Middle frontal gyrus (tissue), 1 donor: ENCODE data around the gene ID1.
"Not testable (repeated sequence)": the region's sequence is repeated elsewhere in the genome, so short reads cannot be mapped to it uniquely, and the experiment has no call there.

ENCODE experiments used
- DNase-seq: peaks from one replicate; pipeline ENCODE4 v3.0.0-alpha.2; 2015; ENCODE audit warnings: low spot score; ENCODE audit errors: extremely low spot score

The ID1 gene

DNA sequence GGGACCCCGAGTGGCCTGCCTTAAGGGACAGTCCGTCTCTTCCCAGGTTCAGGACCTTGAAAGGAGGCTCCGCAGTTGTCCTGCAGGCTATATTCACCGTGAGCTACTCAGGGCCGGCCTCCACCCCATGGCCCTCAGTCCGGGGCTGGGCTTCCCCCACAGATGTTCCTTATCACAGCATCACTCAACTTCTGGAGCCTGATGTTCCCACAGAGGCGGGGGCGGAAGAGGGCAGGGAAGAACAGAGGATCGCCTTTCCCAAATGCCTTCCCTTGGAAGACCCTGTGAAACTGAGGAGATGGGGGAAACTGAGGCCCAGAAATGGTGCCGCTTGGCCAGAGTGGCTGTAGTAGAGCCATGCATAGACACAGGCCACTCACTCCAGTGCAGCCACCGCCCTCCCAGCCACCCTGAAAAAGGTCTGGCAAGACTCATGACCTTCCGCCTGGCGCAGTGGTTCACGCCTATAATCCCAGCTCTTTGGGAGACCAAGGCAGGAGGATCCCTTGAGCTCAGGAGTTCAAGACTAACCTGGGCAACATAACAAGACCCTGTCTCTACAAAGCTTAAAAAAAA is 28.3 kb downstream of the ID1 start:
- DNase-seq, result no peak

DNA sequence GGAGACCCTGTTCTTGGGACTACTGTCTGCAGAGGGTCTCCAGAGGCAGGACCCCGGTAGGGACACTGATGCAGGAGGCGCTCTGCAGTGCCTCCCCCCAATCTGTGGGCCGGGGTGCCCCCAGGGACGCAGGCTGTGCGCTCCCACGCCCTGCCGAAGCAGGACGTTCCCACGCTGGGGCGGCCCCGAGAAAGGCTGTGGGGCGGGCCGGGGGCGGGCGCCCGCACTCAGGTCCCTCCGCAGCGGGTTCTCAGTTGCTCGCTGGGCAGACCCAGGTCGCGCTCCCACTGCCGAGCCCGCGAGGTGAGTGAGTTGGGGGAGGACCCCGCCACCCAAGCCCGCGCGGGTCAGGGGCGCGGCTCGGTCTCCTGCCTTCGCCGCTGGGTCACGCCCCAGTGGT is 32.6 kb downstream of the ID1 start, which contains the start of gene COX4I2:
TSS of gene COX4I2 (plus strand) at position 253 of the 400 bp plus-strand sequence. CDS start 1,106 bp downstream, outside the sequence.
- no peak for DNase-seq

DNA sequence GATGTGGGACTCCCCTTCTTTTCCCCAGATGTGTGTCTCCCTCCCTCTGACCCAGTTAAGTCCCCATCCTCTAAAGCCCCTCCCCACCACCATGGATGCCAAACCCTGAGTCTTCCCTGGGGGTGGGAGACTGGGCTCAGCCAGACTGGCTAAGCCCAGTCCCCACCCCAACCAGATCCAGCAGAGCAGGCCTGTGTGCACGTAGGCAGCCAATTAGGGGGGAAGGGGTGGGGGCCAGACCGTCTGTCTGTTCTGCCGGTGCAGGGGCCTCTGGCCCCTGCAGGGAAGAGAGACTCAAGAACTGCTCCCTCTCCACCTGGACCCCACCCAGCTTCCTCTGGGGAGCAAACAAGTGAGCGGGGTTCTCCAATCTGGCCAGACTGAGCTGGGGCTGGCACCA is 33.2 kb downstream of the ID1 start:
- no peak for DNase-seq

DNA sequence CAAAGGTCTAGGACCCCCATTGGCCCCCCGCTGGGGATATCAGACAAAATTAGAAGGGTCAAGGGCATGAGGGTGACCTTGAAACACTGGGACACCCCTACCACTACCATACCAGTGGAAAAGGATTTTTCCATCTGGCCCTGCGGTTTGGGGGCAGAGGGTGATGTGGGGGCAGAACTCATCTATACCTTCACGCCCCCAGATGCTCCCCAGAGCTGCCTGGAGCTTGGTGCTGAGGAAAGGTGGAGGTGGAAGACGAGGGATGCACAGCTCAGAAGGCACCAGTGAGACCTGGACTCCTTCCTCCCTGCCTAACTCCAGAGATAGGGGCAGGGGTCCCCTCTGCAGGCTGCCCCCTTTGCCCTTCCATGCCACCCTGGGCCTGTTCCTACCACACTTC is 33.7 kb downstream of the ID1 start:
- no peak for DNase-seq

DNA sequence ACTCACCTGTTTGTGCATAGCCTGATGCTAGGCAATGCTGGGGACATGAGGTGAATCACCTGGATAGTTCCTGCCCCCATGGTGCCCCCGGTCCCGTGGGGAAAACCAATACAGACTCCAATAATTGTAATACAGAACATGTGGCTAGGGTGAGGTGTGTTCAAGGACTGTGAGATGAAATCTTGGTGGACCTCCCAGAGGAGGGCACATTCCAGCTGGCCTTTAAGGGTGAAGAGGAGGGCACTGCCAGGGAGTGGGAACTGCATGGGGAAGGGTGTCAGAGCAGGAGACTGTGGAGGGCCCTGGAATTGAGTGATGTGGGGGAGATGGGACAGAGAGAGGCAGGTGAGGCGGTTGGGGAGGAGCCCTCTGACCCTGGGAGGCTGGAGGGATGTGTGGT is 35.2 kb downstream of the ID1 start:
- no peak for DNase-seq

DNA sequence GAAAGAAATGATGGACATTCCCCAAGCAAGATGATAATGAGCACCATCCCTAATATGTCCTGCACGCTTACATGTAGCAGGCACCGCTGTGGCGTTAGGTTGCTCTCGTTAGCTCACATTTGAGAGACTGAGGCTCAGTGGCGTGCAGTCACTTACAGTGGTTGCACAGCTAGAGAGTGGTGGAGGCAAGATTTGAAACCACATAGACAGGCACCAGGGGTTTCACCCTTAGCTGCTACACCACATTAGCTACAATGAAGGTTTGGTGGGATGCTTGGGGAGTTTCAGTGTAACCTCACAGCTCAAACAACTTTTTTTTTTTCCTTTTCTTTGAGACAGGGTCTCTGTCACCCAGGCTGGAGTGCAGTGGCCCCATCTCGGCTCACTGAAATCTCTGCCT is 36.3 kb downstream of the ID1 start:
- no peak for DNase-seq

DNA sequence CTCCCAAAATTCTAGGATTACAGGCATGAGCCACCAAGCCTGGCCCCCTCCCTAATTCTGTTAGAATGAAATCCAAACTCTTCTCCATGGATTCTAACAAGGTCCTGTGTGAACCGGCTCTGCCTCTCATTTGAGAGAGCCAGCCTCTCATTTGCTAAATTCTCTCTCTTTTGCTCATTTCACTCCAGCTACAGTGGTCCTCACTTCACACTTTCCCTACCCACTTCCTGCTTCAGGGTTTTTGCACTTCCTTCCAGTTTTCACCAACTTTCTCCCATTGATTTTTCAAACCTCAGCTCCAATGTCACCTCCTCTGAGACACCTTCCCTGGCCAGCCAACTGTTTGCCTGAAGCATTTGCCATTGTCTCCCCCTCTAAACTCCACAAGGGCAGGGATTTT is 37.7 kb downstream of the ID1 start:
- no peak for DNase-seq

DNA sequence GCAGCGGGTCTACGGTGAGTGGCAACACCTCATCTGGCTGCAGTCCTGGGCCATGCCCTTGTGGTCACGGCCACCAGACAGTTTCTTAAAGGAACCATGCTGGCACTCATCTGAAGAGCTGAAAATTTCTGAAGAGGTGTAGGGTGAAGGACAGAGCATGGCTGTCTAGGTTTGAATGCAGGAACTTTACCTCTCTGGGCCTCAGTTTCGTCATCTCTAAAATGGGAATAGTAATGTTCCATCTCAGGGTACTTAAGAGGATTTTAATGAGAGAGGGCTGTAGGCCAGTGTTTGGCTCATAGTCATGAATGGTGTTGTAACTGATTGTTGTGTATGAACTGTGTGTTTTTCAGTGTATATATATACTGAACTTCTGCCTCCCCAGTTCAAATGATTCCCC is 38.4 kb downstream of the ID1 start:
- DNase-seq, result no peak

DNA sequence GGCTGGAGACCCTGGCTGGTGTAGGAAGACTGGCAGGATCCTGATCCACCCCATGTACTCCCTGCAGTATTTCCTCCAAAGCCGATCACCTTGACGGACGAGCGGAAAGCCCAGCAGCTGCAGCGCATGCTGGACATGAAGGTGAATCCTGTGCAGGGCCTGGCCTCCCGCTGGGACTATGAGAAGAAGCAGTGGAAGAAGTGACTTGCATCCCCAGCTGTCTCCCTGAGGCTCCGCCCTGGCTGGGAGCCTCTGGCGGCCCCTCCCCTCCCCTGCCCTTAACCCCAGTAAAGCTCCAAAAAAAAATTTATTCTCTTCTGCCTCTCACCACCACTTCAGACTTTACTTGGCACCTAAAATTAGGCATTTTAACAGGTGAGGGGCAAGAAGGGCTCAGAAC is 39.6 kb downstream of the ID1 start:
- no peak for DNase-seq

DNA sequence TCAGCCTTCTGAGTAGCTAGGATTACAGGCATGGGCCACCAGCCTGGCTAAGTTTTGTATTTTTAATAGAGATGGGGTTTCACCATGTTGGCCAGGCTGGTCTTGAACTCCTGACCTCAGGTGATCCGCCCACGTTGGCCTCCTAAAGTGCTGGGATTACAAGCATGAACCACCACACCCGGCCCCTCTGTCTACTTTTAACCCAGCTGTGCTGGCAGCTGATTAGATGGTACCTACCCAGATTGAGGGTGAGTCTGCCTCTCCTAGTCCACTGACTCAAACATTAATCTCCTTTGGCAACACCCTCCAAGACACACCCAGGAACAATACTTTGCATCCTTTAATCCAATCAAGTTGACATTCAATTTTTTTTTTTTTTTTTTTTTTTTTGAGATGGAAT is 43.0 kb downstream of the ID1 start:
- not testable (repeated sequence) for DNase-seq

DNA sequence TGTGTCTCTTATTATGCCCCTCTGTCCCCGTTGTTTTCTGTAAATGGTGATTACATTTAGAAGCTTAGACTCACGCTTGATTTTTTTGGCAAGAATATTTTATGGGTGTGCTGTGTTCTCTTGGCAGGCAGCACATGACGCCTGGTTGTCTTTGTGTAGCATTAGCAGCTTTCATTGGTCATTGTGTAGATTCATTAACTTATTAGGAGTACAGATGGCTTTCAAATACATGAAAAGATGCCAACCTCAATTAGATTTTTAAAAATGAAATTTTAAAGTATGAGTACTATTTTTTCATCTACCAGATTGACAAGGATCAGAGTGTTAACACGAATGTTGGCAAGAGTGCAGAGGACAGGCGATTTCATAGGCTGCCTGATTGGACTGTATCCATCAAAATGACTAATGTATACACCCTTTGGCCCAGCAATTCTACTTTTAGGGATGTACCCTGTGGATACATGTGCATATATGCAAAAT is 47.9 kb downstream of the ID1 start:
- no peak for DNase-seq

DNA sequence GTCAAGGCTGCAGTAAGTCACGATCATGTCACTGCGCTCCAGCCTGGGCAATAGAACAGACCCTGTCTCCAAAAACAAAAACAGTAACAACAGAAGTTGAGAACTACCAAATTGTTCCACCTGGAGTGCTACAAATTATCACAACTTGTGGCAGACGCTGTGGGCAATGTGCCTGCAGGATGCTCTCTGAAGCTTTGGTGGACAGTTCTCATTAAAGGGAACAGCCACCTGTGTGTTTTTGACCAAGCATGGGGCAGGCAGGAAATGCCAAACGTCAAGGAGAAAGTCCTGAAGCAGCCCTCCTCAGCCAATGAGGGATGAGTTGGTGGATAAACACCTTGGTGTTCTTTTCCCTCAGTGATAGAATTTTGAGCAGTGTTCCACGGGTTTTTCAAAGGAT is 48.5 kb downstream of the ID1 start:
- DNase-seq, result no peak

DNA sequence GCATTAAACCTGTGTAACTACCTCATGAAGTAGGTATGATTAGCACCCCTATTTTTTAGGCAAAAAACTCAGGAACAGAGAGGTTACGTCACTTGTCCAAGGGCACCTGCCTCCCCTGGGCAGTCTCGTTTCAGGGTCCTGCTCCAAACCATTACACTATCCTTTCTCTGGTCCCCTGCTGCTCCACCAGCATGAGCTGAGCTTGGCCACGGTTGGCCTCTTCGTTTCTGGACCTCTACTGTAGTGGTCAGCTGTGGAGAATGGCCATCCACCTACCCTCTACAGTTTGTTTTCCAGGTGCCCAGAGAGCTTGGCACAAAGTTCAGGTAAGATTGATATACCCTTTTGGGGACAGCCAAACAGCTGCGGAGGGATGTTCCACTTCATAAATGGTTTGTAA is 49.4 kb downstream of the ID1 start:
- DNase-seq, result no peak
